GM10248 (cell line): ENCODE data around the gene MIEF1.

ENCODE experiments used
- CTCF ChIA-PET: fragments of 300-600 bp; sonication (Branson Sonifier 250); formaldehyde crosslinking; extraction: SDS; loops from one replicate; lab custom pipeline; 2021; ENCODE audit warnings: antibody characterized with exemption; lab: Yijun Ruan, JAX
- POLR2A ChIA-PET: fragments of 350-650 bp; sonication (Branson Sonifier 250); formaldehyde crosslinking; extraction: SDS; loops from one replicate; lab custom pipeline; 2020; ENCODE audit warnings: antibody characterized with exemption; lab: Yijun Ruan, JAX
- DNase-seq: peaks from one replicate; pipeline ENCODE4 v3.0.0; 2012; ENCODE audit errors: extremely low spot score
- TF ChIP-seq, protein P1 (sequence below): IDR thresholded peaks from 2 replicates; pipeline ENCODE4 v1.5.1; 2012; ENCODE audit warnings: mild to moderate bottlenecking, low read depth; ENCODE audit errors: extremely low read depth, missing control alignments, control extremely low read depth

Gene MIEF1

DNA sequence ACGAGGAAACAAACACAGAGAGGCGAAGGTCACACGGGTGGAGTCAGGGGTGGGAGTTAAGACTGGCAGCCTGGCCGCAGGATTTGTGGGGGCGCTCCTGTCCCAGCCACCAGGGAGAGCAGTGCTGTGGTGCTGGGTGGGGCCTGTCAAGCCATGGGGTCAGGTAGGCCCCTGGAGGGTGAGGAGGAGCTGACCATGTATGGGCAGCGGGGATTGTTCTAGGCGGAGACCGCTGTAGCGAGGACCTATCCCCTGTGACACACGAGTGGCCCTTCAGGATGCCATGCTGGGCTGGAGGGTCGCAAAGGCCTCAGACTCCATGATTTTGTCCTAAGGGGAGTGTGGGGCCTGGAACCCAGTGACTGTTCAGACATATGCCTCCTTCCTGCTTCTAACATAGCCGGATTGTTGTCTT lies 32.0 kb downstream of the MIEF1 start:
- TF ChIP-seq, protein P1, sequence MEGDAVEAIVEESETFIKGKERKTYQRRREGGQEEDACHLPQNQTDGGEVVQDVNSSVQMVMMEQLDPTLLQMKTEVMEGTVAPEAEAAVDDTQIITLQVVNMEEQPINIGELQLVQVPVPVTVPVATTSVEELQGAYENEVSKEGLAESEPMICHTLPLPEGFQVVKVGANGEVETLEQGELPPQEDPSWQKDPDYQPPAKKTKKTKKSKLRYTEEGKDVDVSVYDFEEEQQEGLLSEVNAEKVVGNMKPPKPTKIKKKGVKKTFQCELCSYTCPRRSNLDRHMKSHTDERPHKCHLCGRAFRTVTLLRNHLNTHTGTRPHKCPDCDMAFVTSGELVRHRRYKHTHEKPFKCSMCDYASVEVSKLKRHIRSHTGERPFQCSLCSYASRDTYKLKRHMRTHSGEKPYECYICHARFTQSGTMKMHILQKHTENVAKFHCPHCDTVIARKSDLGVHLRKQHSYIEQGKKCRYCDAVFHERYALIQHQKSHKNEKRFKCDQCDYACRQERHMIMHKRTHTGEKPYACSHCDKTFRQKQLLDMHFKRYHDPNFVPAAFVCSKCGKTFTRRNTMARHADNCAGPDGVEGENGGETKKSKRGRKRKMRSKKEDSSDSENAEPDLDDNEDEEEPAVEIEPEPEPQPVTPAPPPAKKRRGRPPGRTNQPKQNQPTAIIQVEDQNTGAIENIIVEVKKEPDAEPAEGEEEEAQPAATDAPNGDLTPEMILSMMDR = no peak
- POLR2A ChIA-PET = no interaction called here
- CTCF ChIA-PET = interaction anchor here (0.8 to 16.2 kb wide), 21 partner anchors 9 to 1112 kb away, joined by 3 to 419 read pairs (median 4); partner anchors contain the start of gene MIEF1
- DNase-seq = no peak

GRCh38 chr22:39534591-39535356 lies 32.7 kb downstream of the MIEF1 start:
- ChIA-PET CTCF (interaction anchor here (0.7 to 16.2 kb wide), 28 partner anchors 8 to 1111 kb away, joined by 3 to 419 read pairs (median 4); partner anchors contain the start of gene MIEF1), POLR2A (no interaction called here)
- TF ChIP-seq, protein P1 = peak; percentile 92
- peak; percentile 82 for DNase-seq

DNA sequence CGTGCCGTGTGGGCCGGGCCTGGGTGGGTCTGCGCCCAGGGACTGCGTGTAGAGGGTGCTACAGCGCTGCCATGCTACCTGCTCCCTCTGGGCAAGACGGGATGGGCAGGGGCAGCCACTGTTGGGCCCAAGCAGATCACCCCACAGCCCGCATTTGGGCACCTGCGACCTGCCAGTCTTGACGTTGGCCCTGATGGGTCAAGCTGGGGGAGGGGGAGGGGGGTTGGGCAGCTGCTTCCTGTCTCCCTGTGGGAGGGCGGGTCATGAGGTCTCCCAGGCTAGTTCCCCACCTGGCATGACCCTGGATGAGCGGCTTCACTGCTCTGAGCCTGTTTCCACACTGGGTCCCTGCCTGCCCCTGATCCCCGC lies 33.3 kb downstream of the MIEF1 start:
- CTCF ChIA-PET = interaction anchor here (0.7 to 16.2 kb wide), 22 partner anchors 10 to 1110 kb away, joined by 3 to 419 read pairs (median 4); partner anchors contain the start of gene MIEF1
- TF ChIP-seq, protein P1 = no peak
- POLR2A ChIA-PET = no interaction called here
- DNase-seq = no peak

- POLR2A ChIA-PET = interaction anchor here (0.5 kb wide), 1 partner anchor 10 kb away, joined by 3 read pairs; no protein-coding TSS in a partner anchor
- CTCF ChIA-PET = interaction anchor here (0.8 to 16.2 kb wide), 8 partner anchors 14 to 811 kb away, joined by 3 to 419 read pairs (median 5); no protein-coding TSS in a partner anchor
- TF ChIP-seq, protein P1 = no peak
- DNase-seq = no peak
These were observed 33.9 kb downstream of the MIEF1 start for GRCh38 chr22:39535831-39536449.

- no peak for DNase-seq
- TF ChIP-seq, protein P1 = no peak
- POLR2A ChIA-PET = interaction anchor here (0.5 kb wide), 1 partner anchor 11 kb away, joined by 3 read pairs; no protein-coding TSS in a partner anchor
- CTCF ChIA-PET = interaction anchor here (1.2 to 16.2 kb wide), 4 partner anchors 15 to 811 kb away, joined by 3 to 419 read pairs (median 8); no protein-coding TSS in a partner anchor
These were observed 34.6 kb downstream of the MIEF1 start for GRCh38 chr22:39536711-39537110.

DNA sequence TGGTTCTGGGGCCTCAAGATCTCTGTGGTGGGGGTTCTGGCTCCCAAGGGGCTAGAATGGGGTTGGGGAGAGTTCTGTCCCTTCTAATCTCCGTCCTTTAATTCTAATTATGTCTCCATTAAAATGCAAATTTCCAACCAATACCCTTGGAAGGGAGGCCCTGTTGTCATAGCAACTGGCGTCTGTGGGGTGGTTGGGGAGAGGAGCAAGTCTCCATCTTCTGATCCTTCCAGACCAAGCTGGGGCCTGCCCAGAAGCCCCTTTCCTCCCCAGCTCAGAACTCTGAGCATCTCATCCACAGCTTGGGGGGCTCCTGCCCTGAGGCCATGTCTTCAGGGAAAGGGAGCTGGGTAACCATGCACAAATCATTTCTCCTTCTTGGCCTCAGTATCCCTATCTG lies 35.9 kb downstream of the MIEF1 start:
- DNase-seq = no peak
- POLR2A ChIA-PET = no interaction called here
- CTCF ChIA-PET = interaction anchor here (1.2 to 16.2 kb wide), 3 partner anchors 9 to 506 kb away, joined by 3 to 419 read pairs (median 5); no protein-coding TSS in a partner anchor
- TF ChIP-seq, protein P1 = no peak
